ENCODE measurements around the gene SLC35A2.
"Not testable (repeated sequence)": the region's sequence is repeated elsewhere in the genome, so short reads cannot be mapped to it uniquely, and the experiment has no call there.

Gene SLC35A2

DNA sequence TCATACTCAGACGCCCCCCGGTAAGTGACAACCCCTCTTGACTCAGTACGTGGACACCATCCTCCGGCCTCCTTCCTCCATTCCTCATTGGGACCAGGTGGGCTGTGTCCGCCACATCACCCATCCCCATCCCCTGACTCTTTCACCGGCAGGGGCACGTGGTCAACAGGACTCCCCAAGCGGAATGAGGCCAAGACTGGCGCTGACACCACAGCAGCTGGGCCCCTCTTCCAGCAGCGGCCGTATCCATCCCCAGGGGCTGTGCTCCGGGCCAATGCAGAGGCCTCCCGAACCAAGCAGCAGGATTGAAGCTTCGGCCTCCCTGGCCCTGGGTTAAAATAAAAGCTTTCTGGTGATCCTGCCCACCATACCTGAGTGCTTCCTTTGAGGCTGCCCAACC is 8.7 kb downstream of the SLC35A2 start:
- DNase-seq (ENCODE audit: low read depth): no peak

- DNase-seq (ENCODE audit: low read depth): no peak
Measured at GRCh38 chrX:48902135-48902534, 9.3 kb downstream of the SLC35A2 start.

- no peak for DNase-seq (ENCODE audit: low read depth)
Measured at GRCh38 chrX:48901069-48901468, 10.4 kb downstream of the SLC35A2 start.

GRCh38 chrX:48899078-48899410 is 12.4 kb downstream of the SLC35A2 start:
- no peak for DNase-seq (ENCODE audit: low read depth)

- peak; percentile 96 for DNase-seq (ENCODE audit: low read depth)
Measured at GRCh38 chrX:48897625-48898306, 13.7 kb downstream of the SLC35A2 start, which contains the start of the genes PQBP1 and TIMM17B. Gene PQBP1, plus strand, starts transcription at chrX:48897930. Its CDS starts 580 bp downstream, at chrX:48898510. Gene TIMM17B, minus strand, starts transcription at chrX:48897768. Its CDS starts 19 bp downstream, at chrX:48897749.

- DNase-seq (ENCODE audit: low read depth): peak; percentile 65
Measured at GRCh38 chrX:48897157-48897624, 14.3 kb downstream of the SLC35A2 start.

DNA sequence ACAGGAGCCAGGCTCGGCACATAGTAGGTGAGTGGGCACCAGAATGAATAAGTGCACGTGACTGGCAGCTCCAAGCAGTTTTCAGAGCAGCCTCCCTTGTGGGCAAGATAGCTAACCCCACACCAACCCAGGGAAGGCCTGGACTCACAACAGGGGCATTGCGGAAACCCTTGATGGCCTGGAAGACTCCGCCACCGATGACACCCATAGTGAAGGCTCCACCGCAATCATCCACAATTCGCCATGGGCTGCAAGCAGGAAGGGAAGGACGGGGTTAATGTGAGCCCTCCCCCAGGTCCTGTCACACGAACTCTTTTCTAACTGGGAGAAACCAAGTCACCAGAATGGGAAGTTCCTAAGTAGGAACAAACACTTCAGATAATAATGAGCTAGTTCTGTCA is 14.8 kb downstream of the SLC35A2 start:
- no peak for DNase-seq (ENCODE audit: low read depth)

- no peak for DNase-seq (ENCODE audit: low read depth)
Measured at GRCh38 chrX:48894891-48895290, 16.6 kb downstream of the SLC35A2 start.

DNA sequence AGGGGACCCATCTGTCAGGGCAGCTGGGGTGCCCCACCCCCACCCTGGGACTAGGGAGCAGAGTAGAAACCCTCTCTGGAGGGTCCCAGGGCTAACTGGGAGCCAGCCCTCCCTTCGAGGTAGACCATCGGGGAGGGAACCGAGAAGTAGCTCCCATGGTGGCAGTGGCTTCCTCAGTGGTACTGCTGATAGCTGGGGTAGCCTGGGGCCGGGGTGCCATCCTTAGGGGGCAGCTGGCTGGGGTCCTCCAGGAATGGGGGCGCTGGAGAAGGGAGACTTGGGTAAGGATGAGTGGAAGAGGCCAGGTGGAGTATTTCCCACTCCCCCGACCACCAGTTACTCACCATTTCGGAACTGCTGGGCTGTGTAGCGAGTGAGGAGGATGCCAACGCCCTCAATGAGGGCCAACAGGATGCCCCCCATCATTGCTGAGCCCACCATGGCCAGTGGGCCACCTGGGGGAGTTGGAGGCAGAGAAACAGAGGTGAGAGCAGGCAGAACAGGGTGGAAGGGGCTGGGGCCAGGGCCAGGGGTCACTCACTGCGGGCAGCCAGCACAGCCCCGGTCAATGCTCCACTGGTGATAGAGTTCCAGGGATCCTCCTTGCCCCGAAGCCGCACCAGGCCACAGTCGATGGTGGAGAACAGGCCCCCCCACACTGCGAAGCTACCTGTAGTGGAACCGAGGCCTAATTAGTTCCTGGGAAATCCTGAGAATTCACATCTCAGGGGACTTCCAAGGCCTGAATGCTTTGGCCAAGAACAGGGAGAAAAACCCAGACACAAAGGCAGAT is 17.7 kb downstream of the SLC35A2 start:
- DNase-seq (ENCODE audit: low read depth): no peak

GRCh38 chrX:48892896-48893295 is 18.6 kb downstream of the SLC35A2 start:
- no peak for DNase-seq (ENCODE audit: low read depth)

- peak; percentile 87 for DNase-seq (ENCODE audit: low read depth)
Measured at GRCh38 chrX:48891402-48892288, 19.8 kb downstream of the SLC35A2 start.

DNA sequence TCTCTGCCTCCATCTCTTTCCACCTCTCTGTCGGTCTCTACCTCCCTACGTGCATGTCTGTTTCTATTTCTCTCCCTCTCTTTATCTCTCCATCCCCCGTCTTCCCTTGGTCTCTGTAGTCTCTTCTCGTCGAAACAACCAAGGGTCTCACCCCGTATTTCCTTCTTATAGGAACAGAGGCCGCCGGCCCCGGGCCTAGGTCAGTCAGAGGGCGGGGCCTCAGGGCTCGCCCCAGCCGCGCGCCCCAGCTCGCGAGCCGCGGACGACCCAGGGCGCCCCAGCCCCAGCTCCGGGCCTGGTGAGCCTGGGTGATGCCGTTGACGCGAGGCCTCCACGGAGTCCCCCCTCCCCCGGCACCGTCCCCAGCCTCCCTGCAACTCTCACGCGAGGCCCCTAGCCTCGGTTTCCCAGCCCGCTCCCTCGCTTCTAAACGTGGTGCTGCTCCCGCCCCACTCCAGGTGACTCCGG is 20.5 kb downstream of the SLC35A2 start:
- DNase-seq (ENCODE audit: low read depth): no peak

- DNase-seq (ENCODE audit: low read depth): no peak
Measured at GRCh38 chrX:48890296-48890925, 21.0 kb downstream of the SLC35A2 start.

DNA sequence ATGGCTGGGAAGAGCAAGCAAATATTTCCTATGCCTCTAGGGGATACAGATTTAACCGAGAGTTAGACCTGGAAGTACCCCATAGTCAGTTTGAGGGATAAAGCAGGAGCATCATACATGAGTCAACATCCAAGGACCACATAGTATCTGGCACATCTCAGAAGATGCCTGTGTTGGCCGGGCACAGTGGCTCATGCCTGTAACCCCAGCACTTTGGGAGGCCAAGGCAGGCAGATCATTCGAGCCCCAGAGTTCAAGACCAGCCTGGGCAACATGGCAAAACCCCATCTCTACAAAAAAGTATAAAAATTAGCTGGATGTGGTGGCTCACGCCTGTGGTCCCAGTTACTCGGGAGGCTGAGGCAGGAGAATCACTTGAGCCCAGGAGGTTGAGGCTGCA is 24.9 kb downstream of the SLC35A2 start:
- not testable (repeated sequence) for DNase-seq (ENCODE audit: low read depth)

- DNase-seq (ENCODE audit: low read depth): no peak
Measured at GRCh38 chrX:48883729-48884128, 27.7 kb downstream of the SLC35A2 start.

DNA sequence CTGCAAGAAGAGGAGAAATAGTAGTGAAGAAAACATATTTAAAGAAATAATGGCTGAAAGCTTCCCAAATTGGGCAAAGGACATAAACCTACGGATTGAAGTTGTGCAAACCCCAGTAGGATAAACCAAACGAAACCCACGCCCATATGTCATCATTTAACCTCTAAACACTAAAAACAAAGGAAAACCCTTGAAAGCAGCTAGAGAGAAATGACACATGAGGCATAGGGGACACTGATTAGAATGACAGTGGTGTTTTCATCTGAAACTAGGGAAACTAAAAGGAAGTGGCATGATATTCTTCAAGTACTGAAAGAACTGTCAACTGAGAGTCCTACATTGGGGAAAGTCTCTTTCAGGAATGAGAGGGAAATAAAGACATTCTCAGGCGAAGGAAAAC is 34.5 kb downstream of the SLC35A2 start:
- DNase-seq (ENCODE audit: low read depth): not testable (repeated sequence)

DNA sequence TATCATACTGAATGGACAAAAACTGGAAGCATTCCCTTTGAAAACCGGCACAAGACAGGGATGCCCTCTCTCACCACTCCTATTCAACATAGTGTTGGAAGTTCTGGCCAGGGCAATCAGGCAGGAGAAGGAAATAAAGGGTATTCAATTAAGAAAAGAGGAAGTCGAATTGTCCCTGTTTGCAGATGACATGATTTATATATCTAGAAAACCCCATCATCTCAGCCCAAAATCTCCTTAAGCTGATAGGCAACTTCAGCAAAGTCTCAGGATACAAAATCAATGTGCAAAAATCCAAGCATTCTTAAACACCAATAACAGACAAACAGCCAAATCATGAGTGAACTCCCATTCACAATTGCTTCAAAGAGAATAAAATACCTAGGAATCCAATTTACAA is 39.4 kb downstream of the SLC35A2 start:
- not testable (repeated sequence) for DNase-seq (ENCODE audit: low read depth)

DNA sequence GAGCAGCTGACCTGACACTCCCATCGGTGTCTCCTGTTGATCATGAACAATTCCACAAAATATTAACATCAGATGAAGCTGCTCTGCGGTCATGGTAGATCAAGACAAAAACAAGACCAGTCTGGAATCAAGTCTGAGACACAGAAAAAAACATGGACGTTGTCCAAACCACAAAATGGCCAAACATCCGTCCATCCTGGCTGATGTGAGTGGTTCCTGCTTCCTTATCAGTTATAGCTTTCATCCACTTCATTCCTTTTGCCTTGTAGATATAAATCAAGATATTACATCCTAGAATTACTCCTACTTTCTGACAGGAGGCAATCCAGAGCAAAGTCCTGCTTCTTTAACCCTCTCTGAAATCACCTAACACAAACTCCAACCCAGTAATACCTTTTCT is 47.2 kb downstream of the SLC35A2 start:
- no peak for DNase-seq (ENCODE audit: low read depth)

DNA sequence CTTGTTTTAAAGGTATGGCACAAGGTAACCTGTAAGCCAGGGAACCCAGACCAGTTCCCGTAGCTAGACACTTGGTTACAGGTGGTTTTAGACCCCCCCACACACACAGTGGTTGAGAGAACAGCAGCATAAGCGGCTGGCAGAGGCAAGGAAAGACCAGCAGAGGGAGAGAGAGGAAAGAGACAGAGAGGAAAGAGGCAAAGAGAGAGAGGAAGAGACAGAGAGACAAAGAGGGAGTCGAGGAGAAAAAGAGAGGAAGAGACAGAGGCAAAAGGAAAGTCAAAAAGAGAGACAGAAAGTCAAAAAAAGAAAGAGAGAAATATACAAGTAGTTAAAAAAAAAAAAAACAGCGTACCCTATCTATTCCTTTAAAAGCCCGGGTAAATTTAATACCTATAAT is 56.5 kb downstream of the SLC35A2 start:
- no peak for DNase-seq (ENCODE audit: low read depth)

- DNase-seq (ENCODE audit: low read depth): not testable (repeated sequence)
Measured at GRCh38 chrX:48854121-48854804, 57.2 kb downstream of the SLC35A2 start.

- not testable (repeated sequence) for DNase-seq (ENCODE audit: low read depth)
Measured at GRCh38 chrX:48853494-48853893, 58.0 kb downstream of the SLC35A2 start.
